BLaER1 (cell line): ENCODE data around the gene SP100.

Source experiments
- H3K27ac ChIP-seq: shearing (Covaris generic); formaldehyde crosslinking; 2 replicates; pipeline ENCODE4 v1.8.1; 2022
- H3K27me3 ChIP-seq: shearing (Covaris generic); formaldehyde crosslinking; 2 replicates; pipeline ENCODE4 v1.8.1; 2022
- H3K36me3 ChIP-seq: shearing (Covaris generic); formaldehyde crosslinking; 2 replicates; pipeline ENCODE4 v1.8.1; 2022
- H3K4me1 ChIP-seq: shearing (Covaris generic); formaldehyde crosslinking; 2 replicates; pipeline ENCODE4 v1.8.1; 2022
- H3K4me2 ChIP-seq: shearing (Covaris generic); formaldehyde crosslinking; 2 replicates; pipeline ENCODE4 v1.8.1; 2022
- H3K4me3 ChIP-seq: shearing (Covaris generic); formaldehyde crosslinking; 2 replicates; pipeline ENCODE4 v1.8.1; 2022
- H3K9ac ChIP-seq: shearing (Covaris generic); formaldehyde crosslinking; 2 replicates; pipeline ENCODE4 v1.8.1; 2022
- H3K9me3 ChIP-seq: shearing (Covaris generic); formaldehyde crosslinking; 2 replicates; pipeline ENCODE4 v1.8.1; 2022
- H4K20me1 ChIP-seq: shearing (Covaris generic); formaldehyde crosslinking; 2 replicates; pipeline ENCODE4 v1.8.1; 2022
- Cebpa-rat ChIP-seq: shearing (Covaris generic); IDR thresholded peaks from 2 replicates; pipeline ENCODE4 v1.8.1; 2022

SP100 gene

GRCh38 chr2:230494980-230495379 is 79.0 kb downstream of the SP100 start:
- no peaks in the 10 kb centered on the region for H3K27me3 ChIP-seq
- H3K4me3 ChIP-seq, result no peak overlapping the region
- peaks cover 13% of the 10 kb centered on the region for H3K9me3 ChIP-seq
- H3K4me2 ChIP-seq, result no peak overlapping the region
- peaks cover 19% of the 10 kb centered on the region for H3K4me1 ChIP-seq
- peaks cover 56% of the 10 kb centered on the region for H3K36me3 ChIP-seq
- no peaks in the 10 kb centered on the region for H4K20me1 ChIP-seq
- no peak for TF ChIP-seq Cebpa-rat
- H3K27ac ChIP-seq, result no peak overlapping the region
- H3K9ac ChIP-seq, result no peak overlapping the region

- no peaks in the 10 kb centered on the region; the same call in 1 of the 2 replicates for H3K9me3 ChIP-seq
- no peaks in the 10 kb centered on the region for H3K27me3 ChIP-seq
- peak overlapping the region; percentile 26; the same call in 1 of the 2 replicates for H3K27ac ChIP-seq
- H4K20me1 ChIP-seq, result no peaks in the 10 kb centered on the region
- H3K4me3 ChIP-seq, result no peak overlapping the region
- H3K4me1 ChIP-seq, result peaks cover 19% of the 10 kb centered on the region
- TF ChIP-seq Cebpa-rat, result no peak
- H3K36me3 ChIP-seq, result peaks cover 56% of the 10 kb centered on the region
- no peak overlapping the region for H3K9ac ChIP-seq
- H3K4me2 ChIP-seq, result peak overlapping the region; percentile 79
Measured at GRCh38 chr2:230496891-230497290, 80.9 kb downstream of the SP100 start.

- H3K4me1 ChIP-seq, result peaks cover 19% of the 10 kb centered on the region
- H4K20me1 ChIP-seq, result no peaks in the 10 kb centered on the region
- H3K4me2 ChIP-seq, result no peak overlapping the region
- no peaks in the 10 kb centered on the region for H3K27me3 ChIP-seq
- H3K27ac ChIP-seq, result no peak overlapping the region
- peaks cover 50% of the 10 kb centered on the region for H3K36me3 ChIP-seq
- no peak overlapping the region for H3K9ac ChIP-seq
- H3K9me3 ChIP-seq, result no peaks in the 10 kb centered on the region; the same call in 1 of the 2 replicates
- no peak overlapping the region for H3K4me3 ChIP-seq
- no peak for TF ChIP-seq Cebpa-rat
Measured at GRCh38 chr2:230498506-230499107, 82.6 kb downstream of the SP100 start.

GRCh38 chr2:230502593-230502992 is 86.6 kb downstream of the SP100 start:
- no peak for TF ChIP-seq Cebpa-rat
- Histone ChIP-seq H3K9ac (no peak overlapping the region), H3K36me3 (peaks cover 48% of the 10 kb centered on the region), H3K4me3 (no peak overlapping the region), H3K9me3 (no peaks in the 10 kb centered on the region), H3K4me2 (no peak overlapping the region), H3K27me3 (no peaks in the 10 kb centered on the region), H3K4me1 (peaks cover 5% of the 10 kb centered on the region), H3K27ac (no peak overlapping the region), H4K20me1 (no peaks in the 10 kb centered on the region)

DNA sequence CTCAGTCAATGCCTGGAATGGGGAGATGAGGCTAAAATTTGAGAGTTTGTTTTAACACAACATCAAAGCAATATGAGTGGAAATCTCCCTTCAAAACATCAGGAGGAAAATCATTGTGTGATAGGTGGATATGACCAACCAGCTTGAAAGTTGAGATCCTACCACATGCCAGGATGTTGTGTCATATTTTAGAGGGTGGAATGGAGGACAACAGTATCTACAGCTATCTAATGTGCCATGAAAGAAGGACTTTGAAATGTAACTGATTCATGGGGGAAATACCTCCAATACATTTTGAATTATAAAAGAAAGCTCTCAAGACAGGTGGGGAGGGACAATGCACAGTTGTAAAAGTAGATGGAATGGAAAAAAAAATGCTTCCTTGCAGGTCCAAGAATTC is 87.8 kb downstream of the SP100 start:
- Histone ChIP-seq H3K4me3 (no peak overlapping the region), H4K20me1 (no peaks in the 10 kb centered on the region), H3K9ac (no peak overlapping the region), H3K9me3 (no peaks in the 10 kb centered on the region), H3K4me2 (no peak overlapping the region), H3K27ac (no peak overlapping the region), H3K27me3 (no peaks in the 10 kb centered on the region), H3K4me1 (no peaks in the 10 kb centered on the region), H3K36me3 (peaks cover 44% of the 10 kb centered on the region)
- no peak for TF ChIP-seq Cebpa-rat

GRCh38 chr2:230505162-230505561 is 89.2 kb downstream of the SP100 start:
- H3K27me3 ChIP-seq, result no peaks in the 10 kb centered on the region
- H3K27ac ChIP-seq, result no peak overlapping the region
- no peak for TF ChIP-seq Cebpa-rat
- H3K4me2 ChIP-seq, result no peak overlapping the region
- no peak overlapping the region for H3K9ac ChIP-seq
- H3K4me3 ChIP-seq, result no peak overlapping the region
- no peaks in the 10 kb centered on the region for H3K9me3 ChIP-seq
- no peaks in the 10 kb centered on the region for H3K4me1 ChIP-seq
- no peaks in the 10 kb centered on the region for H4K20me1 ChIP-seq
- peaks cover 36% of the 10 kb centered on the region for H3K36me3 ChIP-seq

DNA sequence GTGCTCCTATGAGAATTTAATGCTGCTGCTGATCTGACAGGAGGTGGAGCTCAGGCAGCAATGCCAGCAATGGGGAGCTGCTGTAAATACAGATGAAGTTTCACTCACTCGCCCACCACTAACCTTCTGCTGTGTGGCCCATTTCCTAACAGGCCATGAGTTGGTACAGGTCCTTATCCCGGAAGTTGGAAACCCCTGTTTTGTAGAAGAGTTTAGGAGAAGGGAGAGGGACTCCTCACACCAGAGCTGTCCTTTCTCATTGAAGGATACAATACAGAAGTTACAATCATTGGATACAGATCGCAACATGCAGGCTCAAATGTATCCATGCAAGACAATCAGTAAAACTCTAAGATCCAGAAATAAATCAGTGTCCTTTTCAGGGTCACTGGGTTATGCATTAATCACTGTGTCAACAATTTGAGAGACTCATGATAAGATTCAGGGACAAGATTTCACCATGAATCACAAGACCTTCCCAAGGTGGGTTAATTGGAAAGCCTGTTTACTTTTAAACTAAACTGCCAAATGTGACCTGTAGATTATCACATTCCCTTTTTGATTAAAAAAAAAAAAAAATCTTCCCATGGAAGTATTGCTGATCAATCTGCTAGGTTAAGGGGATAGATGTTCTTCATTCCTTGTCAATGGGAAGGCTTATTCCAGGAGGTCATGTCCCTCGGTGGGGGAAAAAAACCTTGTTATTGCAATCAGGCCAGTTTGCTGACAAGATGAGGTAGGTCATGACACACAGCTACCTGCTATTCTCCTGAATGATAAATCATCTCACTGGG is 97.2 kb downstream of the SP100 start:
- H3K4me3 ChIP-seq, result no peak overlapping the region
- no peaks in the 10 kb centered on the region for H3K9me3 ChIP-seq
- no peaks in the 10 kb centered on the region for H3K4me1 ChIP-seq
- no peaks in the 10 kb centered on the region for H4K20me1 ChIP-seq
- no peak overlapping the region for H3K4me2 ChIP-seq
- H3K27ac ChIP-seq, result no peak overlapping the region
- H3K9ac ChIP-seq, result no peak overlapping the region
- peaks cover 22% of the 10 kb centered on the region; the same call in 1 of the 2 replicates for H3K36me3 ChIP-seq
- no peak for TF ChIP-seq Cebpa-rat
- H3K27me3 ChIP-seq, result no peaks in the 10 kb centered on the region

GRCh38 chr2:230520061-230520874 is 104.3 kb downstream of the SP100 start:
- no peak overlapping the region for H3K9ac ChIP-seq
- no peaks in the 10 kb centered on the region for H3K27me3 ChIP-seq
- TF ChIP-seq Cebpa-rat, result no peak
- no peak overlapping the region for H3K4me3 ChIP-seq
- H3K4me1 ChIP-seq, result no peaks in the 10 kb centered on the region
- H3K4me2 ChIP-seq, result no peak overlapping the region
- no peaks in the 10 kb centered on the region for H4K20me1 ChIP-seq
- H3K36me3 ChIP-seq, result peaks cover 22% of the 10 kb centered on the region
- H3K27ac ChIP-seq, result no peak overlapping the region
- H3K9me3 ChIP-seq, result peaks cover 49% of the 10 kb centered on the region

GRCh38 chr2:230520875-230521155 is 104.8 kb downstream of the SP100 start:
- Histone ChIP-seq H3K27me3 (no peaks in the 10 kb centered on the region), H3K36me3 (peaks cover 28% of the 10 kb centered on the region), H3K4me3 (no peak overlapping the region), H3K27ac (no peak overlapping the region), H3K4me1 (no peaks in the 10 kb centered on the region), H3K4me2 (no peak overlapping the region), H3K9ac (no peak overlapping the region), H4K20me1 (no peaks in the 10 kb centered on the region), H3K9me3 (peaks cover 55% of the 10 kb centered on the region)
- TF ChIP-seq Cebpa-rat, result no peak

GRCh38 chr2:230521386-230521785 is 105.4 kb downstream of the SP100 start:
- Histone ChIP-seq H3K27ac (no peak overlapping the region), H3K9me3 (peaks cover 60% of the 10 kb centered on the region), H3K9ac (no peak overlapping the region), H3K4me3 (no peak overlapping the region), H3K36me3 (peaks cover 30% of the 10 kb centered on the region), H4K20me1 (no peaks in the 10 kb centered on the region), H3K4me1 (no peaks in the 10 kb centered on the region), H3K27me3 (no peaks in the 10 kb centered on the region), H3K4me2 (no peak overlapping the region)
- TF ChIP-seq Cebpa-rat, result no peak
